Neural progenitor cell (in vitro differentiated cells): ENCODE results near the gene SPAG9. TPM values are rescaled to one million over a fixed set of nuclear protein-coding genes. Genes with fewer than 3 reads are reported as not detected.

Experiments used
- DNase-seq: peaks from one replicate; pipeline ENCODE4 v3.0.0-alpha.2; 2016; ENCODE audit warnings: low spot score
- H2AFZ ChIP-seq: fragments of 200-600 bp; sonication (generic); replicated peaks from 2 replicates; pipeline ENCODE4 v1.6.1; 2016; ENCODE audit warnings: antibody characterized with exemption
- H3F3A ChIP-seq: fragments of 200-600 bp; sonication (generic); 2 replicates; pipeline ENCODE4 v1.6.1; 2016; ENCODE audit warnings: antibody characterized with exemption, low read depth
- H3K27ac ChIP-seq: fragments of 200-600 bp; sonication (generic); 2 replicates; pipeline ENCODE4 v1.5.1; 2016; ENCODE audit warnings: mild to moderate bottlenecking
- H3K27me3 ChIP-seq: fragments of 200-600 bp; sonication (generic); 2 replicates; pipeline ENCODE4 v1.6.1; 2016; ENCODE audit warnings: mild to moderate bottlenecking, moderate library complexity
- H3K36me3 ChIP-seq: fragments of 200-600 bp; sonication (generic); 2 replicates; pipeline ENCODE4 v1.5.1; 2016
- H3K4me1 ChIP-seq: fragments of 200-600 bp; sonication (generic); 2 replicates; pipeline ENCODE4 v1.6.1; 2016; ENCODE audit warnings: mixed run types
- H3K4me2 ChIP-seq: fragments of 200-600 bp; sonication (generic); 2 replicates; pipeline ENCODE4 v1.6.1; 2016
- H3K4me3 ChIP-seq: fragments of 200-600 bp; sonication (generic); 2 replicates; pipeline ENCODE4 v1.5.1; 2016
- H3K79me2 ChIP-seq: fragments of 200-600 bp; sonication (generic); 2 replicates; pipeline ENCODE4 v1.6.1; 2016; ENCODE audit warnings: low read depth
- H3K9ac ChIP-seq: fragments of 200-600 bp; sonication (generic); 2 replicates; pipeline ENCODE4 v1.6.1; 2016
- H3K9me3 ChIP-seq: fragments of 200-600 bp; sonication (generic); 2 replicates; pipeline ENCODE4 v1.5.1; 2016; ENCODE audit warnings: low read depth
- H4K20me1 ChIP-seq: fragments of 200-600 bp; sonication (generic); 2 replicates; pipeline ENCODE4 v1.6.1; 2016; ENCODE audit warnings: low read depth
- H3K27ac Mint-ChIP-seq: 3 replicates; pipeline ENCODE4 v1.8.0; 2021; ENCODE audit warnings: mixed read lengths
- H3K27me3 Mint-ChIP-seq: 2 replicates; pipeline ENCODE4 v1.8.0; 2022; ENCODE audit warnings: low read depth, mild to moderate bottlenecking, inconsistent platforms, moderate library complexity, mixed read lengths; ENCODE audit not compliant: insufficient read depth
- H3K36me3 Mint-ChIP-seq: 3 replicates; pipeline ENCODE4 v1.8.0; 2021; ENCODE audit warnings: mixed read lengths
- H3K4me1 Mint-ChIP-seq: 3 replicates; pipeline ENCODE4 v1.8.0; 2021; ENCODE audit warnings: mixed read lengths
- H3K4me3 Mint-ChIP-seq: 3 replicates; pipeline ENCODE4 v1.8.0; 2021; ENCODE audit warnings: mild to moderate bottlenecking, moderate library complexity, mixed read lengths
- H3K9me3 Mint-ChIP-seq: 3 replicates; pipeline ENCODE4 v1.8.0; 2020; ENCODE audit warnings: mixed read lengths
- EZH2 ChIP-seq: fragments of 200-600 bp; sonication (generic); IDR thresholded peaks from 2 replicates; pipeline ENCODE4 v1.6.1; 2017; ENCODE audit warnings: antibody characterized with exemption, mild to moderate bottlenecking, moderate library complexity
- EZH2phosphoT487 ChIP-seq: fragments of 200-600 bp; sonication (generic); IDR thresholded peaks from 2 replicates; pipeline ENCODE4 v1.6.1; 2017; ENCODE audit warnings: antibody characterized with exemption
- total RNA-seq: library from RNA; depleted of rRNA; stranded (reverse); fragments of >200 nt; gene quantifications from 2 replicates; pipeline ENCODE4 v1.2.3, GENCODE V29; 2015; ENCODE audit warnings: low replicate concordance
- TF ChIP-seq, protein P1 (sequence below): fragments of 200-600 bp; sonication (generic); IDR thresholded peaks from 2 replicates; pipeline ENCODE4 v1.5.1; 2017; ENCODE audit warnings: antibody characterized with exemption, mild to moderate bottlenecking

Gene SPAG9
- total RNA-seq, 1 donor from 2014 or later, result 99.5 TPM

DNA sequence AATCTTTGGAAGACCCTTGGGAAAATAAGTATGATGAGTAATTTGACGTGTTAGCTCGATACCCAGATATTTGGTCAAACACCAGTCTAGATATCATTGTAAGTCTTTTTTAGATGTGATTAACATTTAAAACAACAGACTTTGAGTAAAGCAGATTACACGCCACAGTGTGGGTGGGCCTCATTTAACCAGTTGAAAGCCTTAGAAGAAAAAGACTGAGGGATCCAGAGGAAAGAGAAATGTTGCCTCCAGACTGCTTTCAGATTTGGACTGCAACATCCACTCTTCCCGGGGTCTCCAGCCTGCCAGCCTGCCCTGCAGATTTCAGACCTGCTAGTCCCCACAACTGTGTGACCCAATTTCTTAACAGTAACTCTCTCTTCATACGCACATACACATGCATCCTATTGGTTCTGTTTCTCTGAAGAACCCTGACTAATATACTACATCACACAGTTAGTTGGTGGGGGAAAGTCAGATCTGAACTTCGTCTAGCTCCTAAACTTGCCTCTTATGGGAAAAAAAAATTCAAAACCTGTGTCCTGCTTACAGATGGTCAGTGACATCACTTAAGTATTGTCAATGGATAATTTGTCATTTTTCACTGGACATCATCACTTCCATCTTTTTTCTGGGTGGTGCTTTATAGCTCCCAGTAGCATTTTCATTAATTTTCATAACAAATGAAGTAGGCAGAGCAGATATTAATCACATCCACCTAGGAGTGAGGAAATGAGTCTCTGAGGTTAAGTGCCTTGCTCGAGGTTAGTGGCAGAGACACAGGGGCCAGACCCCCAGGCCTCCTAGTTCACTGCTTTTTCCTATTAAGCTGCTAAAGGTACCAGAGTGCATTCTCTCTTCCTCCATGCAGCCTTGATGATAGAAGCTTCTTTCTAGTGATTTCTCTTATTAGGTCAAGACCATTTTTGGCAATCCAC lies 146.8 kb downstream of the SPAG9 start:
- no peak overlapping the region for H3K4me3 ChIP-seq
- Mint-ChIP-seq H3K36me3 (peaks cover 39% of the 10 kb centered on the region), H3K27me3 (no peaks in the 10 kb centered on the region), H3K27ac (no peak overlapping the region), H3K4me1 (no peaks in the 10 kb centered on the region), H3K4me3 (no peak overlapping the region), H3K9me3 (no peaks in the 10 kb centered on the region)
- H3K9me3 ChIP-seq, result no peaks in the 10 kb centered on the region
- DNase-seq, result no peak
- no peaks in the 10 kb centered on the region for H4K20me1 ChIP-seq
- peaks cover 3% of the 10 kb centered on the region for H3F3A ChIP-seq
- no peak for TF ChIP-seq EZH2phosphoT487
- TF ChIP-seq, protein P1, sequence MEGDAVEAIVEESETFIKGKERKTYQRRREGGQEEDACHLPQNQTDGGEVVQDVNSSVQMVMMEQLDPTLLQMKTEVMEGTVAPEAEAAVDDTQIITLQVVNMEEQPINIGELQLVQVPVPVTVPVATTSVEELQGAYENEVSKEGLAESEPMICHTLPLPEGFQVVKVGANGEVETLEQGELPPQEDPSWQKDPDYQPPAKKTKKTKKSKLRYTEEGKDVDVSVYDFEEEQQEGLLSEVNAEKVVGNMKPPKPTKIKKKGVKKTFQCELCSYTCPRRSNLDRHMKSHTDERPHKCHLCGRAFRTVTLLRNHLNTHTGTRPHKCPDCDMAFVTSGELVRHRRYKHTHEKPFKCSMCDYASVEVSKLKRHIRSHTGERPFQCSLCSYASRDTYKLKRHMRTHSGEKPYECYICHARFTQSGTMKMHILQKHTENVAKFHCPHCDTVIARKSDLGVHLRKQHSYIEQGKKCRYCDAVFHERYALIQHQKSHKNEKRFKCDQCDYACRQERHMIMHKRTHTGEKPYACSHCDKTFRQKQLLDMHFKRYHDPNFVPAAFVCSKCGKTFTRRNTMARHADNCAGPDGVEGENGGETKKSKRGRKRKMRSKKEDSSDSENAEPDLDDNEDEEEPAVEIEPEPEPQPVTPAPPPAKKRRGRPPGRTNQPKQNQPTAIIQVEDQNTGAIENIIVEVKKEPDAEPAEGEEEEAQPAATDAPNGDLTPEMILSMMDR, result no peak
- no peak for TF ChIP-seq EZH2
- H3K4me2 ChIP-seq, result no peak overlapping the region
- H3K79me2 ChIP-seq, result no peaks in the 10 kb centered on the region
- H3K36me3 ChIP-seq, result peaks cover 23% of the 10 kb centered on the region
- no peaks in the 10 kb centered on the region for H3K27me3 ChIP-seq
- no peak overlapping the region for H3K27ac ChIP-seq
- H3K4me1 ChIP-seq, result no peaks in the 10 kb centered on the region
- no peak overlapping the region for H3K9ac ChIP-seq
- no peak overlapping the region for H2AFZ ChIP-seq

DNA sequence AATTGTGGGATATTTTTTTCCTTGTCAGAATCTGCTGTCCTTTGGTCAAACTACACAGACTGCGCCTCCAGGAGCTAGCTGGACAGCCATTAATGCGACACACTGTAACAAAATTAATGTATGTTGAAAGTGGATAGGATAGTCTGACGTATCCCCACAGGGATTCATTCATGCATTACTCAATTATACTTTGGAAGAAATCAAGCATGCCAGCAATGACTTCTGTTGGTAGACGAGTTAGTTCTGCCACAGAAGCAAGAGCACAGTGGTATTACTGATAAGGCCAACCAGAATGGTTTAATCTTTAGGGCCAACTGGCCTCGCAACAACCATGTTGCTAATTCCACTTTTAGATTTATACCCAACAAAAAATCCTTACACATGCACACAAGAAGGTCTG lies 148.1 kb downstream of the SPAG9 start:
- no peak overlapping the region for H3K27ac Mint-ChIP-seq
- Histone ChIP-seq H3F3A (peaks cover 3% of the 10 kb centered on the region), H3K27ac (no peak overlapping the region), H3K36me3 (peaks cover 14% of the 10 kb centered on the region), H3K27me3 (no peaks in the 10 kb centered on the region), H4K20me1 (no peaks in the 10 kb centered on the region), H3K9ac (no peak overlapping the region), H3K4me3 (no peak overlapping the region), H3K9me3 (no peaks in the 10 kb centered on the region), H3K4me1 (no peaks in the 10 kb centered on the region), H2AFZ (no peak overlapping the region), H3K4me2 (no peak overlapping the region), H3K79me2 (no peaks in the 10 kb centered on the region)
- DNase-seq, result no peak
- no peaks in the 10 kb centered on the region for H3K9me3 Mint-ChIP-seq
- H3K36me3 Mint-ChIP-seq, result peaks cover 33% of the 10 kb centered on the region
- TF ChIP-seq, protein P1, result no peak
- TF ChIP-seq EZH2 (no peak), EZH2phosphoT487 (no peak)
- H3K27me3 Mint-ChIP-seq, result no peaks in the 10 kb centered on the region
- no peak overlapping the region for H3K4me3 Mint-ChIP-seq
- no peaks in the 10 kb centered on the region for H3K4me1 Mint-ChIP-seq

- no peaks in the 10 kb centered on the region for H3K27me3 Mint-ChIP-seq
- H3F3A ChIP-seq, result no peaks in the 10 kb centered on the region
- no peaks in the 10 kb centered on the region for H3K79me2 ChIP-seq
- H3K27ac Mint-ChIP-seq, result no peak overlapping the region
- no peaks in the 10 kb centered on the region for H3K36me3 ChIP-seq
- H3K27me3 ChIP-seq, result no peaks in the 10 kb centered on the region
- H3K4me2 ChIP-seq, result no peak overlapping the region
- no peaks in the 10 kb centered on the region for H4K20me1 ChIP-seq
- H3K27ac ChIP-seq, result no peak overlapping the region
- no peak overlapping the region for H2AFZ ChIP-seq
- no peak overlapping the region for H3K4me3 ChIP-seq
- no peaks in the 10 kb centered on the region for H3K4me1 Mint-ChIP-seq
- no peaks in the 10 kb centered on the region for H3K4me1 ChIP-seq
- no peaks in the 10 kb centered on the region for H3K9me3 Mint-ChIP-seq
- H3K9me3 ChIP-seq, result no peaks in the 10 kb centered on the region
- H3K36me3 Mint-ChIP-seq, result peaks cover 21% of the 10 kb centered on the region
- H3K9ac ChIP-seq, result no peak overlapping the region
- DNase-seq, result no peak
- TF ChIP-seq, protein P1, result no peak
- TF ChIP-seq EZH2 (no peak), EZH2phosphoT487 (no peak)
- H3K4me3 Mint-ChIP-seq, result no peak overlapping the region
Observed at GRCh38 chr17:50967795-50968194, 152.9 kb downstream of the SPAG9 start.
